ENCODE measurements around the gene ALOX12B.
"Not testable (repeated sequence)": the region's sequence is repeated elsewhere in the genome, so short reads cannot be mapped to it uniquely, and the experiment has no call there.

Gene ALOX12B

GRCh38 chr17:8110456-8110804 lies 22.9 kb upstream of the ALOX12B start:
- Histone ChIP-seq H3F3A (ENCODE audit: insufficient read depth, low read length) (no peaks in the 10 kb centered on the region), H3K9me3 (ENCODE audit: low read length) (no peaks in the 10 kb centered on the region), H3K79me2 (ENCODE audit: insufficient read depth, low read length) (no peaks in the 10 kb centered on the region), H3K4me2 (ENCODE audit: low read length) (peak overlapping the region; percentile 82), H3K27ac (ENCODE audit: low read depth, low read length, poor library complexity, severe bottlenecking) (no peak overlapping the region), H4K20me1 (ENCODE audit: insufficient read depth, low read length) (no peaks in the 10 kb centered on the region), H2AFZ (ENCODE audit: low read length) (no peak overlapping the region), H3K27me3 (ENCODE audit: insufficient read depth, low read length) (no peaks in the 10 kb centered on the region; the same call in none of the 2 replicates), H3K9me2 (ENCODE audit: low read depth, low read length) (no peaks in the 10 kb centered on the region), H3K4me1 (ENCODE audit: insufficient read depth, low read length, severe bottlenecking) (peaks cover 6% of the 10 kb centered on the region), H3K9ac (ENCODE audit: low read length) (no peak overlapping the region), H3K36me3 (ENCODE audit: insufficient read depth, low read length) (no peaks in the 10 kb centered on the region), H3K4me3 (ENCODE audit: low read depth, low read length, poor library complexity, severe bottlenecking) (peak overlapping the region; percentile 57)
- TF ChIP-seq CTCF (IDR thresholded peaks at IDR 0.05; ENCODE audit: low read length), result no peak
- TF ChIP-seq EZH2 (IDR thresholded peaks at IDR 0.05; ENCODE audit: borderline replicate concordance, low read length), result no peak

DNA sequence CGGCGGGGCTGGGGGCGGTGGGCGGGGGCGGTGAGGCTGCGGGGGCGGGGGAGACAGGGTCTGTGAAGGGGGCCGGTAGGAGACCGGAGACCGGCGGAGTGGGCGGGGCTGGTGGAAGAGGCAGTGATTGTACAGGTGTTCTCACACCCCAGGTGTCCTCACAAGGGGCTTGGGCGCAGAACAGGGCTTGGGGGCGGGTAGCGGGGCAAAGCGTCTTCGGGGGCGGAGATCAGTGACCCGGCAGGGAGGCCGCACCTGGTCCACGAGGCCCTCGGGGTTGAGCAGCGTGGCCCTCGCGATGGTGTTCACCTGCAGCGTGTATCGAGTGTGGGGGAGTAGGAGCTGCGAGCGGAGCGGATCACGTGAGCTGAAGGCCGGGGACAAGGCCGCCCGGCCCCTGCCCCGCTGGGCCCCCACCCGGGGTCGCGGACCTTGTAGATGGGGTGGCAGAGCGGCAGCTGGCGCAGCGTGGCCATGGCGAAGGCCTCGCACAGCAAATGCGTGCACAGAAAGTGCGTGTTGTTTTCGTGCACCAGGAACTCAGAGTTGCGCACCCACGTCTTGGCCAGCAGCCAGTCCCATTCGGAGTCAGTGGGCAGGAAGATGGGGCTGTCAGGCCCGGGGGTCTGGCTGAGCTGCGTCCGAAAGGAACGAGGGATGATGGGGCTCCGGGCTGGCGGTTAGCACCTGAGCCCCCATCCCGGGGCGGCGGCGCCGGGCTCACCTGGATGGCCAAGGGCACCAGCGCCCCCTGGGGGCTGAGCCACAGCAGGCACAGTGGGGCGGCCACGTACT lies 22.3 kb upstream of the ALOX12B start:
- H3K4me3 ChIP-seq (ENCODE audit: low read depth, low read length, poor library complexity, severe bottlenecking), result peak overlapping the region; percentile 57
- TF ChIP-seq CTCF (IDR thresholded peaks at IDR 0.05; ENCODE audit: low read length) (peak; percentile 92), EZH2 (IDR thresholded peaks at IDR 0.05; ENCODE audit: borderline replicate concordance, low read length) (no peak)

GRCh38 chr17:8108972-8109660 lies 21.6 kb upstream of the ALOX12B start:
- TF ChIP-seq CTCF (IDR thresholded peaks at IDR 0.05; ENCODE audit: low read length) (no peak), EZH2 (IDR thresholded peaks at IDR 0.05; ENCODE audit: borderline replicate concordance, low read length) (no peak)
- H3K4me3 ChIP-seq (ENCODE audit: low read depth, low read length, poor library complexity, severe bottlenecking), result no peak overlapping the region
- no peaks in the 10 kb centered on the region for H3K9me2 ChIP-seq (ENCODE audit: low read depth, low read length)
- H3K9ac ChIP-seq (ENCODE audit: low read length), result no peak overlapping the region
- no peaks in the 10 kb centered on the region for H3K79me2 ChIP-seq (ENCODE audit: insufficient read depth, low read length)
- H3K27me3 ChIP-seq (ENCODE audit: insufficient read depth, low read length), result no peaks in the 10 kb centered on the region; the same call in none of the 2 replicates
- H2AFZ ChIP-seq (ENCODE audit: low read length), result no peak overlapping the region
- H3K4me2 ChIP-seq (ENCODE audit: low read length), result no peak overlapping the region
- H3K36me3 ChIP-seq (ENCODE audit: insufficient read depth, low read length), result no peaks in the 10 kb centered on the region
- H3K27ac ChIP-seq (ENCODE audit: low read depth, low read length, poor library complexity, severe bottlenecking), result no peak overlapping the region
- H3F3A ChIP-seq (ENCODE audit: insufficient read depth, low read length), result no peaks in the 10 kb centered on the region
- no peaks in the 10 kb centered on the region for H4K20me1 ChIP-seq (ENCODE audit: insufficient read depth, low read length)
- peaks cover 6% of the 10 kb centered on the region for H3K4me1 ChIP-seq (ENCODE audit: insufficient read depth, low read length, severe bottlenecking)
- H3K9me3 ChIP-seq (ENCODE audit: low read length), result no peaks in the 10 kb centered on the region

More for the DNA sequence above, 22.3 kb upstream of the ALOX12B start:
- Histone ChIP-seq H3K36me3 (ENCODE audit: insufficient read depth, low read length) (no peaks in the 10 kb centered on the region), H3K27ac (ENCODE audit: low read depth, low read length, poor library complexity, severe bottlenecking) (no peak overlapping the region), H3K9ac (ENCODE audit: low read length) (peak overlapping the region; percentile 10; the same call in 1 of the 2 replicates), H3K4me1 (ENCODE audit: insufficient read depth, low read length, severe bottlenecking) (peaks cover 6% of the 10 kb centered on the region), H3K79me2 (ENCODE audit: insufficient read depth, low read length) (no peaks in the 10 kb centered on the region), H2AFZ (ENCODE audit: low read length) (no peak overlapping the region), H3K9me3 (ENCODE audit: low read length) (no peaks in the 10 kb centered on the region), H3F3A (ENCODE audit: insufficient read depth, low read length) (no peaks in the 10 kb centered on the region), H3K27me3 (ENCODE audit: insufficient read depth, low read length) (no peaks in the 10 kb centered on the region; the same call in none of the 2 replicates), H3K9me2 (ENCODE audit: low read depth, low read length) (no peaks in the 10 kb centered on the region), H4K20me1 (ENCODE audit: insufficient read depth, low read length) (no peaks in the 10 kb centered on the region), H3K4me2 (ENCODE audit: low read length) (peak overlapping the region; percentile 82)

- H3K27ac ChIP-seq (ENCODE audit: low read depth, low read length, poor library complexity, severe bottlenecking); H3K4me2 ChIP-seq (ENCODE audit: low read length); H2AFZ ChIP-seq (ENCODE audit: low read length); H4K20me1 ChIP-seq (ENCODE audit: insufficient read depth, low read length); H3K9me2 ChIP-seq (ENCODE audit: low read depth, low read length); H3F3A ChIP-seq (ENCODE audit: insufficient read depth, low read length); H3K79me2 ChIP-seq (ENCODE audit: insufficient read depth, low read length); H3K27me3 ChIP-seq (ENCODE audit: insufficient read depth, low read length); H3K4me1 ChIP-seq (ENCODE audit: insufficient read depth, low read length, severe bottlenecking); H3K4me3 ChIP-seq (ENCODE audit: low read depth, low read length, poor library complexity, severe bottlenecking); H3K9me3 ChIP-seq (ENCODE audit: low read length); H3K36me3 ChIP-seq (ENCODE audit: insufficient read depth, low read length); H3K9ac ChIP-seq (ENCODE audit: low read length): not testable (repeated sequence)
Observed at GRCh38 chr17:8106980-8107379, 19.5 kb upstream of the ALOX12B start.

Data from OCI-LY1 (cell line).